Measurements from ENCODE around the gene OGFR. TPM values are rescaled to one million over a fixed set of nuclear protein-coding genes. Genes with fewer than 3 reads are reported as not detected.

Gene OGFR
- total RNA-seq, 1 donor from 2014 or later = 96.5 TPM

DNA sequence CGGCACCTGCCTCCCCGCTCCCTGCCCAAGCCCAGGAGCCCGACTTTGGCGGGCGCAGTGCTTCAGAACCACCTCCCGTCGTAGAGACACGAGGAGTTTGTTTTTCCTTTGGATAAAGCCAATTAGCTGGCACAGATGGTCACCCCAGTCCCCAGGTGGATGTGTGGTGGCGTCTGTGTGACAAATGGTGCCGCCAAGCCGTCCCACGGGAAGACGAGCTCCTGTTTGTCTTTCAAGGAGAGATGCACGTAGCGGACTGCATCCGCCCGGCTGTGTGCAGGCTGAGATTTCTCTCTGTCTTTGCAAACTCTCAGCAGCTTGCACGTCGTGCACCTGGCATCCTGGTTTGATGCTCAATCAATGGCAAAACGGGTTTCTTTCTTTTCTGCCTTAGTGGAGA, 24.4 kb upstream of the OGFR start:
- H3K36me3 ChIP-seq (ENCODE audit: insufficient read depth, low read length) = no peaks in the 10 kb centered on the region
- Mint-ChIP-seq H3K36me3 (ENCODE audit: low read depth, unreplicated experiment) (no peaks in the 10 kb centered on the region), H3K27ac (ENCODE audit: unreplicated experiment) (no peak overlapping the region), H3K4me1 (ENCODE audit: low read depth, unreplicated experiment) (peaks cover 4% of the 10 kb centered on the region), H3K4me3 (ENCODE audit: unreplicated experiment) (no peak overlapping the region), H3K27me3 (ENCODE audit: low read depth, unreplicated experiment) (peaks cover 16% of the 10 kb centered on the region), H3K9me3 (ENCODE audit: unreplicated experiment) (no peaks in the 10 kb centered on the region)
- no peak overlapping the region for H3K27ac ChIP-seq (ENCODE audit: low read depth, low read length)
- no peak overlapping the region for H3K9ac ChIP-seq (ENCODE audit: low read length)
- no peak overlapping the region for H3K4me3 ChIP-seq (ENCODE audit: insufficient read depth, low read depth, low read length)
- H3K9me3 ChIP-seq (ENCODE audit: insufficient read depth, low read depth, low read length) = no peaks in the 10 kb centered on the region
- H3K27me3 ChIP-seq (ENCODE audit: insufficient read depth, low read length) = peaks cover 2% of the 10 kb centered on the region
- TF ChIP-seq CTCF (IDR thresholded peaks at IDR 0.05; ENCODE audit: insufficient read depth, low read depth, low read length) = no peak
- TF ChIP-seq EZH2 (IDR thresholded peaks at IDR 0.05; ENCODE audit: insufficient read depth, low read length) = no peak
- FAIRE-seq (no peak), DNase-seq (ENCODE audit: low read depth) (no peak)
- no peaks in the 10 kb centered on the region for H3K4me1 ChIP-seq (ENCODE audit: insufficient read depth, low read length)
- no peaks in the 10 kb centered on the region for H3K79me2 ChIP-seq (ENCODE audit: insufficient read depth, low read length)
- H2AFZ ChIP-seq (ENCODE audit: low read depth, low read length) = no peak overlapping the region
- no peak overlapping the region for H3K4me2 ChIP-seq (ENCODE audit: low read length)
- H4K20me1 ChIP-seq (ENCODE audit: insufficient read depth, low read length) = no peaks in the 10 kb centered on the region

GRCh38 chr20:62780696-62781095, 23.9 kb upstream of the OGFR start:
- DNase-seq (ENCODE audit: low read depth) = no peak
- no peaks in the 10 kb centered on the region for H4K20me1 ChIP-seq (ENCODE audit: insufficient read depth, low read length)
- H3K27ac ChIP-seq (ENCODE audit: low read depth, low read length) = no peak overlapping the region
- no peak for TF ChIP-seq EZH2 (IDR thresholded peaks at IDR 0.05; ENCODE audit: insufficient read depth, low read length)
- TF ChIP-seq CTCF (IDR thresholded peaks at IDR 0.05; ENCODE audit: insufficient read depth, low read depth, low read length) = no peak
- no peaks in the 10 kb centered on the region for H3K27me3 ChIP-seq (ENCODE audit: insufficient read depth, low read length)
- Mint-ChIP-seq H3K4me3 (ENCODE audit: unreplicated experiment) (no peak overlapping the region), H3K4me1 (ENCODE audit: low read depth, unreplicated experiment) (peaks cover 4% of the 10 kb centered on the region), H3K36me3 (ENCODE audit: low read depth, unreplicated experiment) (no peaks in the 10 kb centered on the region), H3K27ac (ENCODE audit: unreplicated experiment) (no peak overlapping the region), H3K9me3 (ENCODE audit: unreplicated experiment) (no peaks in the 10 kb centered on the region), H3K27me3 (ENCODE audit: low read depth, unreplicated experiment) (peaks cover 12% of the 10 kb centered on the region)
- H3K36me3 ChIP-seq (ENCODE audit: insufficient read depth, low read length) = no peaks in the 10 kb centered on the region
- no peak overlapping the region for H3K4me2 ChIP-seq (ENCODE audit: low read length)
- no peaks in the 10 kb centered on the region for H3K9me3 ChIP-seq (ENCODE audit: insufficient read depth, low read depth, low read length)
- H3K4me3 ChIP-seq (ENCODE audit: insufficient read depth, low read depth, low read length) = no peak overlapping the region
- H3K9ac ChIP-seq (ENCODE audit: low read length) = no peak overlapping the region
- H3K79me2 ChIP-seq (ENCODE audit: insufficient read depth, low read length) = no peaks in the 10 kb centered on the region
- H3K4me1 ChIP-seq (ENCODE audit: insufficient read depth, low read length) = no peaks in the 10 kb centered on the region
- no peak for FAIRE-seq
- no peak overlapping the region for H2AFZ ChIP-seq (ENCODE audit: low read depth, low read length)

DNA sequence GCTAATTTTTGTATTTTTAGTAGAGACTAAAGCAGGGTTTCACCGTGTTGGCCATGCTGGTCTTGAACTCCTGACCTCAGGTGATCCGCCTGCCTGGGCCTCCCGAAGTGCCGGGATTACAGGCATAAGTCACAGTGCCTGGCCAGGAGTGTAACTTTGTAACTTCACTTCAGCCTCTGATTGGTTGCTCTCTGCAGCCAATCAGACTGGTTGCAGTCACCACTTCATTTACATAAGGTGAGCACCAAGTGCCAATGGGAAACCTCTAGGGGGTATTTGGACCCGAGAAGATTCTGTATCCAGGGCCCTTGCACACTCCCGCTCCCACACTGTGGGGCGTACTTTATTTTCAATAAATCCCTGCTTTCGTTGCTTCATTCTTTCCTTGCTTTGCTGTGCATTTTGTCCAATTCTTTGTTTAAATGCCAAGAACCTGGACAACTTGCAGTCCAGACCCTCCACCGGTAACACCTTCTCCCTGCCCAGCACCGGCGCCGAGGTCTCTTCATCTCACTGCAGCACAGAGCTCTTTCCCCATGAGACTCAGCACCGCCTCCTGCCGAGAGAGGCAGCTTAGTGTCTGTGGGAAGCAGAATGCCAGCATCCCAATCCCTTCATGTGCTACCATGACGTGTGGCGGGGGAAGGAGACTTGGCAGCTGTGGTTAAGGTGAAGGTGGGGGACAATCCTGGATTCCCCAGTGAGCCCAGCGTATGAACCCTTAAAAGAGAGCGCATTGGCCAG, 22.3 kb upstream of the OGFR start:
- Histone ChIP-seq H2AFZ (ENCODE audit: low read depth, low read length) (no peak overlapping the region), H4K20me1 (ENCODE audit: insufficient read depth, low read length) (no peaks in the 10 kb centered on the region), H3K4me2 (ENCODE audit: low read length) (no peak overlapping the region), H3K4me1 (ENCODE audit: insufficient read depth, low read length) (no peaks in the 10 kb centered on the region), H3K4me3 (ENCODE audit: insufficient read depth, low read depth, low read length) (no peak overlapping the region), H3K79me2 (ENCODE audit: insufficient read depth, low read length) (no peaks in the 10 kb centered on the region), H3K9me3 (ENCODE audit: insufficient read depth, low read depth, low read length) (no peaks in the 10 kb centered on the region), H3K9ac (ENCODE audit: low read length) (no peak overlapping the region), H3K27ac (ENCODE audit: low read depth, low read length) (no peak overlapping the region), H3K36me3 (ENCODE audit: insufficient read depth, low read length) (no peaks in the 10 kb centered on the region), H3K27me3 (ENCODE audit: insufficient read depth, low read length) (no peaks in the 10 kb centered on the region)
- no peak for DNase-seq (ENCODE audit: low read depth)
- no peak overlapping the region for H3K27ac Mint-ChIP-seq (ENCODE audit: unreplicated experiment)
- FAIRE-seq = no peak
- H3K4me3 Mint-ChIP-seq (ENCODE audit: unreplicated experiment) = peak overlapping the region; percentile 17
- TF ChIP-seq EZH2 (IDR thresholded peaks at IDR 0.05; ENCODE audit: insufficient read depth, low read length) = no peak
- no peak for TF ChIP-seq CTCF (IDR thresholded peaks at IDR 0.05; ENCODE audit: insufficient read depth, low read depth, low read length)
- no peaks in the 10 kb centered on the region for H3K9me3 Mint-ChIP-seq (ENCODE audit: unreplicated experiment)
- peaks cover 4% of the 10 kb centered on the region for H3K4me1 Mint-ChIP-seq (ENCODE audit: low read depth, unreplicated experiment)
- H3K36me3 Mint-ChIP-seq (ENCODE audit: low read depth, unreplicated experiment) = no peaks in the 10 kb centered on the region
- peaks cover 22% of the 10 kb centered on the region for H3K27me3 Mint-ChIP-seq (ENCODE audit: low read depth, unreplicated experiment)

Data from astrocyte (in vitro differentiated cells and primary cell).